COLO668 (cell line): Measurements from ENCODE around the gene ZNHIT6.
"Not testable (repeated sequence)": the region's sequence is repeated elsewhere in the genome, so short reads cannot be mapped to it uniquely, and the experiment has no call there.

Experiments
- DNase-seq: peaks from one replicate; lab custom pipeline; 2025; ENCODE audit not compliant: unreplicated experiment; lab: John Stamatoyannopoulos, UW

The ZNHIT6 gene

GRCh38 chr1:85672031-85672660 is 36.1 kb downstream of the ZNHIT6 start:
- DNase-seq = no peak

GRCh38 chr1:85665932-85666331 is 42.3 kb downstream of the ZNHIT6 start:
- DNase-seq = no peak

DNA sequence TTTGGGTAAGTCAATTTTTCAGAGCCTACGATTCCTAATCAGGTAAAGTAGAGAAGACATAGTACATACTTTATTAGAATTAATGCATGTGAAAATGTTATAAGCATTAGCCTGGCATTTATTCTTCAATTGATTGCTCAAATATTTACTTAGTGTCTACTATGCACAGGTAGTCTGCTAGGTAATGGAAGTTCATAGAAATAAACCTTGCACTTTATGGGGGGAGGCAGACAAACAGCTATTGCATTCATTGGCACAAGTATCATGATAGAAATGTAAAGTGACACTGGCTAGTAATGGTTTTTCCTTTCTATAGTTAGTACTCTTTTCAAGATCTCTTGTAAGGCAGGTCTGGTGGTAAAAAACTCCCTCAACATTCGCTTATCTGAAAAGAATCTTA is 44.9 kb downstream of the ZNHIT6 start:
- DNase-seq = no peak

GRCh38 chr1:85661767-85662166 is 46.5 kb downstream of the ZNHIT6 start:
- no peak for DNase-seq

DNA sequence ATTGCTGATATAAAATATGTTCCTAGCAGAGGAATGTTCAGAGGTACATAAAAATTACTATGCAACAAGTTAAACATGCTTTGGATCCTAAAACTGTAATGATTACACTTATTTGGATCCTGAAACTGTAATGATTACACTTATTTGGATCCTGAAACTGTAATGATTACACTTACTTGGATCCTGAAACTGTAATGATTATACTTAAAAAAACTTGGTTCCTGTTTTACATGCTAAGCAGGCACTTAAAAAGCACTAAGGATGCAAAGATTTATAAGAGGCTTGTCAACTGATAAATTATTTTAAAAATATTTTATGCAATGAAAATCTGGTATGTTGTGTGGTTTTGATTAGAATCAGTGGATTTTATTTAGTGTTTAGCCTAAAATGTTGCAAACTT is 47.7 kb downstream of the ZNHIT6 start:
- DNase-seq = no peak

DNA sequence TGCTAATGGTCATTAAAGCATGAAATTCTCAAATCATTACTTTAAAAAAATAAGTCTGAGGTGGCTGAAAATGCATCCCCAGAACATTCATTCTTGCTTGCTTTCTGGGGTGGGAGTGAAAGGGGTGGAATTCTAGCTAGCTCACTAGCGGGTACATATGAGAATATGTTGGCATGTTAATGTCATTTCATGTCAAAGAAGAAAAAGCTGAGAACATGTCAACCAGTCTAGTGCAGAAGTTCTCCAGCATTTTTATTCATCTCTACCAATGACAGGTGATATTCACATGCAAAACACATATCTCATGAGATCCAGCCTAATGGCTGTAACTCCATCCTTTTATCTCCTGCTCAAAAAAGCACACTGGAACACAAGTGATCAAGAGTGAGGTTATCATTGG is 49.1 kb downstream of the ZNHIT6 start:
- no peak for DNase-seq

DNA sequence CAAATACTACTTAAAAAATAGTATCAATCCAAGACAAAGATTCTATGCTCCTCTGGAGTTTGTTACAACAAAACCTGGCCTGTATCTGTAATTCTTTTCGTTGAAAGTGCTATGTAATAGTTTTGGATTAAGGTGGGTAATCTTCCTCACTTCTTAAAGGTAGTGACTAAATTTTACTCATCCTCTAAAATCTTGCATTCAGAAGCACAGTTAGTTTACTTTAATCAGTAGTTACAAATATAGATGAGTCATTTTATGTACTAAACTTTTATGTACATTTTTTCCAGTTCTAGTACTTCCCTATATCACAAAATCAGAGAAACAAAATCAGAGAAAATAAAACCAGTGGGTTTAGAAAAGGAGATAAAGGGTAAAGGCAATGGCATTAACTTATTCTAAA is 51.3 kb downstream of the ZNHIT6 start:
- no peak for DNase-seq

- no peak for DNase-seq
These were observed 52.0 kb downstream of the ZNHIT6 start for GRCh38 chr1:85656256-85656655.

DNA sequence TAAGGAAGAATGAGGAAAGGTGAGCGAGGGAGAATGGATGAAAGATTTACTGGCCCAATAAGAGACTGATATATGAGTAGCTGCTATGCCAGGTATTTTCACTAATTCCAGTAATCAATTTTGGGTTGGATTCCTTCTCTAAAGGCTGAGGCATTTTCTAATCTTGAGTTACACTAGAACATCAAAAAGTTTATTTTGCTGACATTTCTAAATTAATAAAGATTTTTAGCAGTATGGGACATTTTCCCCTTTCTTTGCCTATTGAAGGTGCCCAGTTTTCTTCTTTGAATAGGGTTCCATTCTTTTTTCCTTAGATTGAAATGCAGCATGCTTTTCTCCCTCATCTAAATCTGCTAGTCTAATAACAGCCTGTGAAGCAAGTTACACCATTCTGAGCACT is 52.9 kb downstream of the ZNHIT6 start:
- DNase-seq = no peak

DNA sequence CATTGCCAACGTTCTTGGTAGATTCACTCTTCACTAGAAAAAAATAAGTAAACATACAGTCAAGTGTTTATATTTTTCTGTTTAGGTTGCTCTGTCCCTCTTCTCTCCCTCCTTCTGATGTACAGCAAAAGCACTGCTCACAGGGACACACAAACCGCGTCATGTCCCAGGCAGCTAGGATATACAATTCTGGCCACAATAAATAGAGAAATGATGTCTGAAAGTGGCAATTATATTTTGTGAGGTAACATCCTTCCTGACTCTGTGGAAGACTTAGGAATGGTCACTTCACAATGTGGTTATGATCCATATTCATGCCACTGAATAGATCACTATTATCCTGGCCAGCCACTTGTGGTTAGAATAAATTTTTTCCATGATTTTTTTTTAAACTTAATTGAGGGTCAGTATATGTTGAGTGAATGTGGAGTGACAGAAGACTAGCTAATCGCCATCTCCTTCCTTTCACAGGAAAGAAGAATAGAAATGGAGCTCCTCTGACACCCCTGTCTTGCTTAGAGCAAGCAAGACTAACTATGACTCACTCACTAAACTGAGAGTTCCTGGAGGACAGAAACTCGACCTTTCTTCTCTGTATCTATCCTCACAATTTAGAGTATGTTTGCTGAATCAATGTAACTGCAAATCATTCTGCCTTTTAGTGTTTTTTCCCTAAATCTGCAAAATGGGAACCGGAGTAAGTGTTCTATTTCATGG is 54.0 kb downstream of the ZNHIT6 start:
- DNase-seq = no peak

DNA sequence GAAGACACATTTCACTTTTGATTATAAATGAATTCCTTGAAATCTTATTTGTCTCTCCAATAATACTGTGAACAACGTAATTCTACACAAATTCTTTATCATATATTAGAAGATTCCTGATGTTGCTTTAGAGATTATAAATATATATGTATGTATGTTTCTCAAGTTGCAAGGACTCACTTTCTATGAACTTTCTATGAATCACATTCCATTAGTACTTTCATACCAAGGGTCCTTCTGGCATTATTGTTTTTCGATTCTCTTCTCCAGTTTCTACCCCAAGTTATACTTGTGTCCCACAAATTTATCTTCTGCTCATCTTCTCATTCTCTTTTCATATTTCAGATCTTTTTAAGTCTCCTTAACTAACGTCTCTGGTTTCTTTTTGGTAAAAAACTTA is 55.9 kb downstream of the ZNHIT6 start:
- DNase-seq = no peak

DNA sequence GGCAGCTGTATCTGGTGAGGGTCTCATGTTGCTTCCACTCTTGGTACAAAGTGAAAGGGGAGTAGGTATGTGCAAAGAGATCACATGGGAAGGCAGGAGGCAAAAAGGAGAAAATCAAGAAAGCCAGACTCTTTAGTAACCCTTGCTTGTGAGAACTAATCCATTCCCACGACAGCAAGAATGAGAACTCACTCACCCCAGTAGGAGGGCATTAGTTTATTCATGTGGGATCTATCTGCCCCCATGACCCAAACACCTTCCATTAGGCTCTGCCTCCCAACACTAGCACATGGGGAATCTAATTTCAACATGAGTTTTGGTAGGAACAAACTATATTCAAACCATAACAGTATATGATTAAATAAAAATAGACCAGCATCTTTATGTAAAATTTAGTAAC is 57.6 kb downstream of the ZNHIT6 start:
- no peak for DNase-seq

GRCh38 chr1:85649591-85649990 is 58.6 kb downstream of the ZNHIT6 start:
- DNase-seq = no peak

GRCh38 chr1:85641598-85642556 is 66.4 kb downstream of the ZNHIT6 start:
- DNase-seq = peak; percentile 73

- DNase-seq = not testable (repeated sequence)
These were observed 68.3 kb downstream of the ZNHIT6 start for GRCh38 chr1:85639920-85640319.

GRCh38 chr1:85638412-85638811 is 69.8 kb downstream of the ZNHIT6 start:
- DNase-seq = no peak

DNA sequence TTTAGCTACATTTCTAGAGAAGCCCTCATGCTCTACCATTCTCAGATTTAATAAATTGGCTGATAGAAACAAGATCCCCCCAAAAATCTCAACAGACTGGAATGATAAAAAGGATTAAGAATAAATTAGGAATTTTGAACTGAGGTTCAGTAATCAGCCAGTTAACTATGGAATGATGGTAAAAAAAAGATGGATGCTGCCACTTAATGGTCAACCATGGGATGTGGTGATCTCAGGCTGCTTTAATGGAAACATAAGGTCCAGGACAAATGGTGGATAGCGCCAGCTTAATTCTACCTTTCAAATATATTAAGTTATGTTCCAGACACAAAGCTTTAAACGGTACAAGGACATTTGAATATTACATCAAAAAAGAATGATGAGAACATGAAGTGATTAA is 77.7 kb downstream of the ZNHIT6 start:
- no peak for DNase-seq

GRCh38 chr1:85629532-85629920 is 78.7 kb downstream of the ZNHIT6 start:
- no peak for DNase-seq

DNA sequence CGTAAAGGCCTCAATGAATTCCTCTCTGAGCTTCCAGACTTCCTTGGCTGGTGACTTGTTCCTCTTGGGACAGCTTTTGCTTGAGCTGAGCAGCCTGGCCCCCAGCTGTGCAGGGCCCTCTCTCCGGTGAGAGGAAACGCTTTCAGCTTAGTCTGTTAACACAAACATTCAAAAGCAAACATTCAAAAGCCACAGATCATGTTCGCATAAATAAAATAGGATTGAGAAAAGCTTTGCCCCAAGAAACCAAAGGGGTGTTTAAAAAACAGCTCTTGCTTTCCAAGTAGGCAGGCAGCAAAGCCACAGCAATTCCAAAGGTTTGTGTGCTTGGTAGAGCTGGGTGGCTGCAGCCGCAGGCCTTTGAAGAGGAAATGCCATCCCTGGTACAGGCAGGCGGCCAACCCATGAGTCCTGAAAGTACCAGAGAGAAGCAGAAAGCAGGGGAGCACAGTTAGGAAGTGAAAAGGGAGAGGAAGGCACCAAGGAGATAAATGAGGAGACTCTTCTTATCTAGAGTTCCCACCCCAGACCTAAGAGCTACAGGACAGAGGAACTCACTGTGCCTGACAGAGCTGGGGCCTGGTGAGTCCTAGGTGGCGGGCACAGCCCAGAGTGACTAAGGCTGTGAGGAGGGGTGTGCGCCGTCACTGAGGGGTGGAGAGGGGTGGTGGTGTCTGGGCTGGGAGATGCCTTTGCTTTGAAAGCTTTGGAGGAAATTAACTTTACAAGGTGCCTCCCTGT is 79.3 kb downstream of the ZNHIT6 start:
- peak; percentile 77 for DNase-seq

DNA sequence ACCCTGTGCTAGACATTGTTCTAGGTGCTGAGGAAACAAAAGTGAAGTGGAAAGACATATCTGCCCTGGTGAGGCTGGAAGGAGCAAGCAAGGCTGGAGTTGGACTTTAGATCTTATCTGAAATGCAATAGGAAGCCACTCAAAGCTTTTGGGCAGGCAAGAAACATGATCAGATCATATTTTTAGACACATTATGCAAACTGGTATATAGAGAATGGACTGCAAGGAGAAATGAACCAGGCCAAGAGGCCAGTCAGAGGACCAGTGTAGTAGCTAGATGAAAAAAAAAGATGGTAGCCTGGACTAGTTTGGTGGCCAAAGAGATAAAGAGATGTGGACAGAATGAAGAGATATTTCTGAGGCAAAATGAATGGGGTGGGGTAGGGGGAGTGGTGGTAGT is 81.4 kb downstream of the ZNHIT6 start:
- DNase-seq = no peak

DNA sequence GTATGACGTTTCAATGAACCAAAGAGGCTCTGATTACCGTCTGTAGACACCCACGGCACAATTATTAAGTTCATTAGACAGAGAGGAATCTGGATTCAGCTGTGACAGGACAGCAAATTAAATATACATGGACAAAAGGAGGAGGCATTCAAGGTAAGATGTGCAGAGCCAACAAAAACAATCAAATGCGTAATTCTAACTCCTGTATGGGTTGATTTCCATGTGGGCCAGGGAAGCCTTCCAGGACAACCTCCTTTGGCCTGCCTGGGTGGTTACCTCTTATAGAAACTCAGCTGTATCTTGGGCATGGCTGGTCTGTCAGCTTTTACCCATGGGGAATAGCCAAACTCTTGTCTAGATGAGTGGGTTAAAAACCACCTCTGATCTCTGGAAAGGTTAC is 83.9 kb downstream of the ZNHIT6 start:
- DNase-seq = no peak
